Measurements from ENCODE around the gene EXOSC10.

Gene EXOSC10

DNA sequence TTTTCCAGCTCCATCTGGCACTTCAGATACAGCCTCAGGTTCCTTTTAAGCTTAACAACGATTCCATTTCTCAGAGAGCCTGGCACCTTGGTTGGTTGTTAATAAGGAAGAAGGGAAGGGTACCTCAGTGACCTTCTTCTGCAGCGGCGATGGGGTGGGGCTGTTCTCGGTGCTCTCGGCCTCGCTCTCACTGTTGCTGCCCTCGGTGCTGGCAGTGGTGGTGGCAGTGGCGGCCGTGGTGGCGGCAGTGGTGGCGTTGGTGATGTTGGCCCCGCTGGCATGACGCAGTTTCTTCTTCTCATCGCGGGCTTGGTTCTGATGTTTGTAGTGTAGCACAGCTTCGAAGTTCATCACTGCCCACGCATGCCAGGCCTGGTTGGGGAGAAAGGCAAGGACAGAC is 30.7 kb upstream of the EXOSC10 start:
- DNase-seq (ENCODE audit: low spot score), result no peak
- TF ChIP-seq, protein P1, sequence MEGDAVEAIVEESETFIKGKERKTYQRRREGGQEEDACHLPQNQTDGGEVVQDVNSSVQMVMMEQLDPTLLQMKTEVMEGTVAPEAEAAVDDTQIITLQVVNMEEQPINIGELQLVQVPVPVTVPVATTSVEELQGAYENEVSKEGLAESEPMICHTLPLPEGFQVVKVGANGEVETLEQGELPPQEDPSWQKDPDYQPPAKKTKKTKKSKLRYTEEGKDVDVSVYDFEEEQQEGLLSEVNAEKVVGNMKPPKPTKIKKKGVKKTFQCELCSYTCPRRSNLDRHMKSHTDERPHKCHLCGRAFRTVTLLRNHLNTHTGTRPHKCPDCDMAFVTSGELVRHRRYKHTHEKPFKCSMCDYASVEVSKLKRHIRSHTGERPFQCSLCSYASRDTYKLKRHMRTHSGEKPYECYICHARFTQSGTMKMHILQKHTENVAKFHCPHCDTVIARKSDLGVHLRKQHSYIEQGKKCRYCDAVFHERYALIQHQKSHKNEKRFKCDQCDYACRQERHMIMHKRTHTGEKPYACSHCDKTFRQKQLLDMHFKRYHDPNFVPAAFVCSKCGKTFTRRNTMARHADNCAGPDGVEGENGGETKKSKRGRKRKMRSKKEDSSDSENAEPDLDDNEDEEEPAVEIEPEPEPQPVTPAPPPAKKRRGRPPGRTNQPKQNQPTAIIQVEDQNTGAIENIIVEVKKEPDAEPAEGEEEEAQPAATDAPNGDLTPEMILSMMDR (IDR thresholded peaks at IDR 0.05; ENCODE audit: extremely low read depth, missing control alignments), result no peak

DNA sequence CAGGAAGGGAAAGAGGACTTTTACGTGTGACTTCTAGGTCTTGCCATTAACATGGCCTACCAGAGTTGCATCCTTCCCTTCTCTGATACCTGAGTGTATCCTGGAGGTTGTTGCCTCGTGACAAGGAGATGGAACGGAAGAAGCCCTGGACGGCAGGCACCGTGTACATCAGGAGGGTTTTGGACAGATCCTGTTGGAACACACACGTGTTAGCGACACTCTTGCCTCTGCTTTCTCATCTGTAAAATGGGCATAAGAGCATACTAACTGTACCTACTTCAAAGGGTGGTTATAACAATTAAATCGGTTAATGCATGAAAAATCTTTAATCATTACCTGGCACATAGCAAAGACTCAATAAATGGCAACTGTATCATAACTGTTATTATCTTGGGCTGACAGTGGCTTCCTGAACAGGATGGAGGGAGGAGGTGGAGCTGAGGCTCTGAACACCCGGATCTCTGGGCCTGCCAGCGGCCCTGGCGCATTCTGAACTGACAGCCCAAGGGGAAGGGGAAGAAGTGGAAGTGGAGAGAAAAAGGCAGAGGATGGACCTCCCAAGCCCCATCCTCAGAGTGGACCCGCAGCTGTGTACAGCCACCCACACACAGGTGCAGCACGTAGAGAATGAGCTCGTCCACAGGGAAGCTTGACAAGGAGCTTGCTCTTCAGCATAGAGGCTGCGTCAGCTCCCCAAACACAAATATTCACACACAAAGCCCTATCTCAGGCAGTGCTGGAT is 30.2 kb upstream of the EXOSC10 start:
- no peak for DNase-seq (ENCODE audit: low spot score)
- TF ChIP-seq, protein P1 (IDR thresholded peaks at IDR 0.05; ENCODE audit: extremely low read depth, missing control alignments), result no peak

DNA sequence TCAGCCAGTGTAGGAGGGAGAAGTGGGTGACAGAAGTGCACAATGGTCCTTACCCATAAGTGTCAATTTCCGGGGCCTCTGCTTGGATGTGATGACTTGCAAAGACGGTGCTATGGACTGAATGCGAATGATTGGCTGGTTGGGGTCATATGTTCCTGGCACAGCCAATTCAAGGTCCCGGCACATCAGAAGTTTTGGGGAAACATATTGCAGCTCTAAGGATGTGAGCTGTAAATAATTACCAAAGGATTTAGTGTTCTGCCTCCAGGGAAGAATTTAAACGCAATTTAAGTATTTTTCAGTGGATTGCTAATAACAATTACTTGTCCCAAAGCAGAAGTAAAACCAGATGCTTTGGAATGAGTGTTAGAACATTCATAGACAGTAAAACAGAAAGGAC is 26.9 kb upstream of the EXOSC10 start:
- TF ChIP-seq, protein P1 (IDR thresholded peaks at IDR 0.05; ENCODE audit: extremely low read depth, missing control alignments), result no peak

DNA sequence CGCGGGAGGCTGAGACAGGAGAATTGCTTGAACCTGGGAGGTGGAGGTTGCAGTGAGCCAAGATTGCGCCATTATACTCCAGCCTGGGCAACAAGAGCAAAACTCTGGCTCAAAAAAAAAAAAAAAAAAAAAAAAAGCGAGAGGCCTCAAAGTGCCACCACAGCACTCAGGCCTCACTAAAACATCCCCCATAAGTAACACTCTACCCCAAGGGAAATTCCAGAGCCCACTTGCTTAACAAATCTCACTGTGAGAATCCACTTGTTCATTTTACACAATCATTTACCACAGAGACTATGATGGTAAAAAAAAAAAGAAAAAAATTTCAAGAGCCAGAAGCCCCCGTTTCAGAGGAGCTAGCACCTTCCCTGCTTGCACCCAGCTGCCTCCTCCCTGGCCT is 26.3 kb upstream of the EXOSC10 start:
- TF ChIP-seq, protein P1 (IDR thresholded peaks at IDR 0.05; ENCODE audit: extremely low read depth, missing control alignments), result no peak
- DNase-seq (ENCODE audit: low spot score), result no peak

More for the DNA sequence above, 26.9 kb upstream of the EXOSC10 start:
- no peak for DNase-seq (ENCODE audit: low spot score)

DNA sequence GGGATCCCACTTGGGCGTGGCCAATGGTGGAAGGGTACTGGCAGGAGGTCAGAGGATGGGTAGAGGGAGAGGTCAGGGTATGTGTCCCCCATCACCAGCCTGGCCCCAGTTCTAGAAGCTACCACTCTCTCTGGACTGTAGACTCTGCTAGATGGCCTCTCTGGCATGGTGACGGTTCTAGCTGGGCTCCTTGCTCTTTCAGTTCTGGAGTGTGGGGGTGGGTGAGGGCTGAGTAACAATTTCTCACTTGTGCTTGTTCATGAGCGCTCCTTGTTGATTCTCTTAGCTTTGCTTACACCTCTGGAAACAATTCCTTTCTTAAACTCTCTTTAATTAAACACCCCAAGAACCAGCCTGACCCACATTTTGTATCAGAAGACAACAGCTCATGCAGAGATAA is 25.3 kb upstream of the EXOSC10 start:
- no peak for DNase-seq (ENCODE audit: low spot score)
- TF ChIP-seq, protein P1 (IDR thresholded peaks at IDR 0.05; ENCODE audit: extremely low read depth, missing control alignments), result no peak

DNA sequence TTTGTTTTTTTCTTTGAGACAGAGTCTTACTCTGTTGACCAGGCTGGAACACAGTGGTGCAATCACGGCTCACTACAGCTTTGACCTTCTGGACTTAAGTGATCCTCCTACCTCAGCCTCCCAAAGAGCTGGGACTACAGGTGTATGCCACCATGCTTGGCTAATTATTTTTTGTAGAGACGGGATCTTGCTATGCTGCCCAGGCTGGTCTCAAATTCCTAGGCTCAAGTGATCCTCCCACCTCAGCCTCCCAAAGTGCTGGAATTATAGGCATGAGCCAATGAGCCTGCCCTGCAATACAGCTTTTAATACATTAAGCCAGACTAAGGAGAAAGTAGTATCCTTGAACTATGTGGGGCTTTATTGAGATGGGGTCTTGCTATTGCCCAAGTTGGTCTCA is 16.6 kb upstream of the EXOSC10 start:
- DNase-seq (ENCODE audit: low spot score), result no peak
- TF ChIP-seq, protein P1 (IDR thresholded peaks at IDR 0.05; ENCODE audit: extremely low read depth, missing control alignments), result no peak

DNA sequence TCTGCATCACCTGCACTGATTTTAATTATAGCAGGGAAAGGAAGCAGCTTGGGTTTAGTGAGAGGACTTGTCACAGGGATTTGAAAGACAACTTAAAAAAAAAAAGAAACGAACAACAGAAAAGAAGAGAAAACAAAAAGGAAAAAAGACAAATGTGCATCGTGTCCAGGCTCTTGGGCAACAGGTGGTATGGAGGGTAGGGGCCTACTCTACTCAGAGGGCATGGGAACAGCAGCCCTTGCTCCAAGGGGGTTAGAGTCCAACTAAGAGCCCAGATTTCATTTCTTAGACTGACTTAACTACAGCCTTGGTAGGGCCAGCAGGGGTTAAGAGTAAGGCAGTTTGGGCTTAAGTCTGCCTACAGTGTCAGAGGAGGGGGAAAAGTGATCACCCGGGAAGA is 15.3 kb upstream of the EXOSC10 start:
- no peak for DNase-seq (ENCODE audit: low spot score)
- TF ChIP-seq, protein P1 (IDR thresholded peaks at IDR 0.05; ENCODE audit: extremely low read depth, missing control alignments), result no peak

Data from GM20000 (cell line).